ENCODE data around the gene IGFL3. TPM values are rescaled to one million over a fixed set of nuclear protein-coding genes. Genes with fewer than 3 reads are reported as not detected.

IGFL3 gene
- total RNA-seq, 1 donor from 2014 or later = not detected

DNA sequence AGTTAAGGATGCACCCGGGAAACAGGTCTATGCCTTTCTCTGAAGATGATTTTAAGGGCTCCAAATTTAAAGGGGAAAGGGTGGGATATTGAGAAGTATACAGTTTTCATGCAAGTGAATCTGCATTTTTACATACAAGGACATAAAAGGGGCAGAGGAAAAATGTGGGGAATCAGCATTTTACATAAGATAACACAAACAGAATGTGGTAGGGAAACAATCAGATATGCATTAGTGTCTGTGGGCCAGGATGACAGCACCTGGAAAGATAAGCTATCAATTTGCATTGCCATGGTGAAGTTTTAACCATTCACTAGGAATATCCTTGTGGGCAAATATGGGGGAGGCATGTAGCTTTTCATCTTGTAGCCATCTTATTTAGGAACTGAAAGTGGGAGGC lies 24.1 kb downstream of the IGFL3 start:
- Mint-ChIP-seq H3K9me3 (ENCODE audit: unreplicated experiment) (peaks cover 3% of the 10 kb centered on the region), H3K27me3 (ENCODE audit: unreplicated experiment) (peaks cover 5% of the 10 kb centered on the region), H3K4me3 (ENCODE audit: unreplicated experiment) (no peak overlapping the region), H3K27ac (ENCODE audit: unreplicated experiment) (no peak overlapping the region), H3K4me1 (ENCODE audit: low read depth, unreplicated experiment) (no peaks in the 10 kb centered on the region), H3K36me3 (ENCODE audit: unreplicated experiment) (peaks cover 5% of the 10 kb centered on the region)
- TF ChIP-seq, protein P1, sequence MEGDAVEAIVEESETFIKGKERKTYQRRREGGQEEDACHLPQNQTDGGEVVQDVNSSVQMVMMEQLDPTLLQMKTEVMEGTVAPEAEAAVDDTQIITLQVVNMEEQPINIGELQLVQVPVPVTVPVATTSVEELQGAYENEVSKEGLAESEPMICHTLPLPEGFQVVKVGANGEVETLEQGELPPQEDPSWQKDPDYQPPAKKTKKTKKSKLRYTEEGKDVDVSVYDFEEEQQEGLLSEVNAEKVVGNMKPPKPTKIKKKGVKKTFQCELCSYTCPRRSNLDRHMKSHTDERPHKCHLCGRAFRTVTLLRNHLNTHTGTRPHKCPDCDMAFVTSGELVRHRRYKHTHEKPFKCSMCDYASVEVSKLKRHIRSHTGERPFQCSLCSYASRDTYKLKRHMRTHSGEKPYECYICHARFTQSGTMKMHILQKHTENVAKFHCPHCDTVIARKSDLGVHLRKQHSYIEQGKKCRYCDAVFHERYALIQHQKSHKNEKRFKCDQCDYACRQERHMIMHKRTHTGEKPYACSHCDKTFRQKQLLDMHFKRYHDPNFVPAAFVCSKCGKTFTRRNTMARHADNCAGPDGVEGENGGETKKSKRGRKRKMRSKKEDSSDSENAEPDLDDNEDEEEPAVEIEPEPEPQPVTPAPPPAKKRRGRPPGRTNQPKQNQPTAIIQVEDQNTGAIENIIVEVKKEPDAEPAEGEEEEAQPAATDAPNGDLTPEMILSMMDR (IDR thresholded peaks at IDR 0.05; ENCODE audit: partially characterized antibody, unreplicated experiment) = no peak
- DNase-seq = no peak

DNA sequence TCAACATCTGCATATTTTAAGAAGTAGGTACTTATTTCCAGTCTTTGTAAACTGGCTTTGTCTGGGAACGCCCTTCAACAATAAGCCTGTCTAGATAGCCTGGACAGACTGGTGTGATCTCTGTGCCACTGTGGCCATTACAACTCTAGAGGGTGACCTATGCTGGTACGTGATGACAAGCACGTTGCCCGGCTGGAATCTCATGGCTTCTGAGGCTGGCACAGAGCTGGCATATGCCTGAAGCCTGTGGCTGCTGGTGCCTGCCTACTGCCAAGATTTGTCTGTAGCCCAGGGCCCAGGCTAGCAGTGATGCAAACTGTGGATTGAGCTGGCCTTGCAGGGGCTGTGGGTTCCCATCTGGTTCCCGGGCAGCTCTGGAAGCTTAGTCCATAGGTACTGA lies 34.0 kb downstream of the IGFL3 start:
- H3K4me3 Mint-ChIP-seq (ENCODE audit: unreplicated experiment) = no peak overlapping the region
- TF ChIP-seq, protein P1 (IDR thresholded peaks at IDR 0.05; ENCODE audit: partially characterized antibody, unreplicated experiment) = no peak
- no peak overlapping the region for H3K27ac Mint-ChIP-seq (ENCODE audit: unreplicated experiment)
- H3K9me3 Mint-ChIP-seq (ENCODE audit: unreplicated experiment) = no peaks in the 10 kb centered on the region
- H3K36me3 Mint-ChIP-seq (ENCODE audit: unreplicated experiment) = peaks cover 14% of the 10 kb centered on the region
- H3K4me1 Mint-ChIP-seq (ENCODE audit: low read depth, unreplicated experiment) = no peaks in the 10 kb centered on the region
- no peak for DNase-seq
- no peaks in the 10 kb centered on the region for H3K27me3 Mint-ChIP-seq (ENCODE audit: unreplicated experiment)

DNA sequence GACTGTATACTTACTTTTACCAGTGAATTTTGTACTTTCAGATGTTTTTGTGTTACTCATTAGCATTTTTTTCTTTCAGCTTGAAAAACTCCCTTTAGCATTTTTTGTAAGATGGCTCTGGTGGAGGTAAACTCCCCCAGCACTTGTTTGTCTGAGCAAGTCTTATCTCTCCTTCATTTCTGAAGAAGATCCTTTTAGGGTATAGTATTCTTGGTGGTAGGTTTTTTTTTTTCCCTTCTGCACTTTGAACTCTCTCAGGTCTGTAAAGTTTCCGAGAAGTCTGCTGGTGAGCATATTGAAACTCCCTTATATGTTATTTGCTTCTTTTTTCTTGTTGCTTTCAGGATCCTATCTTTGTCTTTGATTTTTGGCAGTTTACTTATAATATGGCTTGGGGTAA lies 35.1 kb downstream of the IGFL3 start:
- Mint-ChIP-seq H3K9me3 (ENCODE audit: unreplicated experiment) (no peaks in the 10 kb centered on the region), H3K36me3 (ENCODE audit: unreplicated experiment) (peaks cover 22% of the 10 kb centered on the region), H3K4me3 (ENCODE audit: unreplicated experiment) (no peak overlapping the region), H3K27ac (ENCODE audit: unreplicated experiment) (no peak overlapping the region), H3K4me1 (ENCODE audit: low read depth, unreplicated experiment) (no peaks in the 10 kb centered on the region), H3K27me3 (ENCODE audit: unreplicated experiment) (no peaks in the 10 kb centered on the region)
- TF ChIP-seq, protein P1 (IDR thresholded peaks at IDR 0.05; ENCODE audit: partially characterized antibody, unreplicated experiment) = no peak
- DNase-seq = no peak

DNA sequence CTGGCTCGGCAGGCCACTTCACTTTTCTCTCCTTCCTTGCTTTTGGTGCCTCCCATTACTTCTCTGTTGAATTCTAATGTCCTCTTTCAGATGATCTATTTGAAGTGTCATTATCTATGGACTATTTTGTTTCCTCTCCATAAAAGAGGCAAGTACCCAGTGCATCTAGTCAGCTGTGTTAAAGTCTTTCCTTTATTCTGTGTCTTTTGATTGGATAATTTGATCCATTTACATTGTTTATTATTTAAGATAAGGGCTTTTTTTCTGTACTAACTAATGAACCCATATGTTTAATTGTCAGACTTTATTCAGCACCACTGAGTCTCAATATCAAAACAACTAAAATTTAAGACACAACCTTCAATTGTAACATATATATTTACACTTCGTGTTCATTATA lies 36.4 kb downstream of the IGFL3 start:
- no peak for DNase-seq
- Mint-ChIP-seq H3K9me3 (ENCODE audit: unreplicated experiment) (peaks cover 2% of the 10 kb centered on the region), H3K36me3 (ENCODE audit: unreplicated experiment) (peaks cover 23% of the 10 kb centered on the region), H3K4me1 (ENCODE audit: low read depth, unreplicated experiment) (no peaks in the 10 kb centered on the region), H3K27ac (ENCODE audit: unreplicated experiment) (no peak overlapping the region), H3K27me3 (ENCODE audit: unreplicated experiment) (no peaks in the 10 kb centered on the region), H3K4me3 (ENCODE audit: unreplicated experiment) (no peak overlapping the region)
- TF ChIP-seq, protein P1 (IDR thresholded peaks at IDR 0.05; ENCODE audit: partially characterized antibody, unreplicated experiment) = no peak

DNA sequence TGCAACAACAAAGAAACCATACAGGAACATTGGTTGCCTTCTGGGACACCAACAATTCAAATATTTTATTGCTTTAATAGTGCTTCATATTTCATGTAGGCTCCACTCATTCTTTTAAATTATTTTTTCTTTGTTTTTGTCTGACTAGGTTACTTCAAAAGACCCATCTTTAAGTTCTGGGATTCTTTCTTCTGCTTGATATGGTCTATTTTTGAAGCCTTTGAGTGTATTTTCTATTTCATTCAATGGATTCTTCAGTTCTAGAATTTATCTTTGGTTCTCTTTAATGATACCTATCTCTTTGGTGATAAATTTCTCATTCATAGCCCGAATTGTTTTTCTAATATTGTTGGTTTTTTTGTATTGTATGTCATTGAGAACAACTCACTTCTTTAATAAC lies 38.6 kb downstream of the IGFL3 start:
- Mint-ChIP-seq H3K27ac (ENCODE audit: unreplicated experiment) (no peak overlapping the region), H3K4me3 (ENCODE audit: unreplicated experiment) (no peak overlapping the region), H3K9me3 (ENCODE audit: unreplicated experiment) (peaks cover 2% of the 10 kb centered on the region), H3K27me3 (ENCODE audit: unreplicated experiment) (no peaks in the 10 kb centered on the region), H3K36me3 (ENCODE audit: unreplicated experiment) (peaks cover 23% of the 10 kb centered on the region), H3K4me1 (ENCODE audit: low read depth, unreplicated experiment) (no peaks in the 10 kb centered on the region)
- DNase-seq = no peak
- TF ChIP-seq, protein P1 (IDR thresholded peaks at IDR 0.05; ENCODE audit: partially characterized antibody, unreplicated experiment) = no peak
